Hindlimb muscle (tissue), 1 donor: ENCODE measurements around the gene RLF. TPM values are rescaled to one million over a fixed set of nuclear protein-coding genes. Genes with fewer than 3 reads are reported as not detected.
"Not testable (repeated sequence)": the region's sequence is repeated elsewhere in the genome, so short reads cannot be mapped to it uniquely, and the experiment has no call there.

Source experiments
- DNase-seq: peaks from one replicate; pipeline ENCODE4 v3.0.0-alpha.2; 2013
- polyA plus RNA-seq: library from polyadenylated mRNA; unstranded; fragments of 120-200 nt; gene quantifications from one replicate; pipeline ENCODE4 v1.2.1, GENCODE V29; 2013; ENCODE audit not compliant: insufficient read length

The RLF gene
- polyA plus RNA-seq, 1 donor: 12.8 TPM

DNA sequence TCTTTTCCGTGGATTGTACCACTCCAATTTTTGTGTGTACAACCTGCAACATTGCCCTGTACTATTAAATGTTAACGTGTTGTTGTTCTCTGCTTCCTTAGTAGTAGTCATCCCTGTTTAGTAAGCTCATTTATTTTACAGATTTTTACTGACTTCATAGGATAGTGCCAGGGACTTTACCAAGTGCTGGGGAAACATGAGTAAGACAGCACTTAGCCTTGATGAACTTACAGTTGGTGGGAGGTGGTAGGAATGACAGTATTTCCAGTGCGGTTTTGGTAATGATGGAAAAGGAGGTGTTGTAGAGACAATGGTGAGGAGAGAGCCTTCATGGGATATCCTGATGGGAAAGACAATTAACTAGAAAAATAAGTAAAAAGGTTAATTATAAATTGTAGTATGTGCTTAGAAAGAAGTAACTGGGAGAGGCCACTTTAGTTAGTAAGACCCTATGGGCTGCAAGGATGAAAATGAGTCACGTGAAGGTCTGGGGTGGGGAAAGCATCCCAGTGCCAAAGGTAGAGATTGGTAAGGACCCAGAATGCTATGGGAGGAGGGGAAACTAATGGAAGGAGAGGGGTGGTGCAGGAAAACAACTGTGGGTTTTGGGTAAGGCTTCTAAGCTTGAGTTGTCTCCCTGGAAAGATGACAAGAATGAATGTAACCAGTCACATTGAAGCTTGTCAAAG, 1.7 kb downstream of the RLF start:
- no peak for DNase-seq

DNA sequence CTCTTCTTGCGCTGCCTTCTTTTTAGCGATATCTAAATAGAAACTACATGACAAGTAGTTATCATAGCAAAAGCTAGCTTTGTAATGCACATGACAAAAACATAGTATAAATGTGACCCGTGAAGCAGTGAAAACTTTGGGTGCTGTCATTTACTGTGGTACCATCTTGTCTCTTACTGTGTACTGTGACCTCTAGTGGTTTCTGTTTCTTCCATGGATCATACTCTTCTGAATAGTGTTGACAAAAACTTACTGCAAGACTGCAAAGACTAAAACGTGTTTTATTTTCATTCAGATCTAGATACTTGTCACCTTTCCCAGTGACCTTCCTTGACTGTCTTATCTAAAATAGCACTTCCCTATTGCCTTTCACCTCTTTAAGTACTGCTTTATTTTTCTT, 6.1 kb downstream of the RLF start:
- DNase-seq: no peak

DNA sequence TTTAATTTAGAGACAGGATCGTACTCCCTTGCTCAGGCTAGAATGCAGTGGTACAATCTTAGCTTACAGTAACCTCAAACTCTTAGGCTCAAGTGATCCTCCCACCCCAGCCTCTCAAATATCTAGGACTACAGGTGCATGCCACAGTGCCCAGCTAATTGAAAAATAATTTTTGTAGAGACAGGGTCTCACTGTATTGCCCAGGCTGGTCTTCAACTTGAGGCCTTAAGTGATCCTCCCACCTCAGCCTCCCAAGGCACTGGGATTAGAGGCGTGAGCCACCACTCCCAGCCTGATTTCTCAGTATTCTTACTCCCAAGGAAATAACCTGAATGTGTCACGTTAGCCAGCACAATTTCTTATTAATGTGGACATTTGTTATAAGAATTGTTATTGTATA, 9.8 kb downstream of the RLF start:
- no peak for DNase-seq

DNA sequence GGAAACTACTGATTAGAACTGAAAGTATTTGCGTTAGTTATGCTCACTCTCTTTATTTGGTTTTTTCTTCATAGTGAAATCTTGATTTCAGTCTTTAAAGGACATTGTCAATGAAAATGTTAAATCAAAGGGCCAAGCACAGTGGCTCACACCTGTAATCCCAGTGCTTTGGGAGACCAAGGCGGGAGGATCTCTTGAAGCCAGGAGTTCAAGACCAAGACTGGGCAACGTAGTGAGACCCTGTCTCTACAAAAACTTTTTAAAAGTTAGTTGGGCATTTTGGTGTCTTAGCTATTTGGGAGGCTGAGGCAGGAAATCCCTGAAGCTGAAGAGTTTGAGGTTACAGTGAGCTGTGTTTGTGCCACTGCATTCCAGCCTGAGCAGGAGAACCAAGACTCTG, 13.6 kb downstream of the RLF start:
- no peak for DNase-seq

DNA sequence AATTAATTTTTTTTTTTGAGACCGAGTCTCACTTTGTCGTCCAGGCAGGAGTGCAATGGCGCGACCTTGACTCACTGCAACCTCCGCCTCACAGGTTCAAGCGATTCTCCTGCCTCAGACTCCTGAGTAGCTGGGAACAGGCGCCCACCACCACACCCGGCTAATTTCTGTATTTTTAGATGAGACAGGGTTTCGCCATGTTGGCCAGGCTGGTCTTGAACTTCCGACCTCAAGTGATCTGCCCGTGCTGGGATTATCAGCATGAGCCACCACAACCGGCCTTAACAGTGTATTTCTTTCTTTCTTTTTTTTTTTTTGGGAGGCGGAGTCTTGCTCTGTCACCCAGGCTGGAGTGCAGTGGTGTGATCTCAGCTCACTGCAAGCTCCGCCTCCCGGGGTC, 15.8 kb downstream of the RLF start:
- DNase-seq: not testable (repeated sequence)

DNA sequence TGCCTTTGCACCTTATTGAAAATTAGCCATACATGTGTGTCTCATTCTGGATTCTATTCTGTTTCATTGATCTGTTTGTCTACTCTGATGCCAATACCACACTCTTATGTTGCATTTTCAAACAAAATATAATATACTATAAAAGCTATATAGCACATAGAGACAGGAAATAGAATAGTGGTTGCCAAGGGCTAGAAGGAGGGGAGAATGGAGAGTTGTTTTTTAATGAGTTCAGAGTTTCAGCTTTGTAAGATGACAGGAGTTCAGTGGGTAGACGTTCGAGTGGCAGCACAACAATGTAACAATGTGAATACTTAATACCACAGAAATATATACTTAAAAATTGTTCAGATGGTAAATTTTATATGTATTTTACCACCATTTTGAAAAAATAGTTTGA, 17.0 kb downstream of the RLF start:
- no peak for DNase-seq

DNA sequence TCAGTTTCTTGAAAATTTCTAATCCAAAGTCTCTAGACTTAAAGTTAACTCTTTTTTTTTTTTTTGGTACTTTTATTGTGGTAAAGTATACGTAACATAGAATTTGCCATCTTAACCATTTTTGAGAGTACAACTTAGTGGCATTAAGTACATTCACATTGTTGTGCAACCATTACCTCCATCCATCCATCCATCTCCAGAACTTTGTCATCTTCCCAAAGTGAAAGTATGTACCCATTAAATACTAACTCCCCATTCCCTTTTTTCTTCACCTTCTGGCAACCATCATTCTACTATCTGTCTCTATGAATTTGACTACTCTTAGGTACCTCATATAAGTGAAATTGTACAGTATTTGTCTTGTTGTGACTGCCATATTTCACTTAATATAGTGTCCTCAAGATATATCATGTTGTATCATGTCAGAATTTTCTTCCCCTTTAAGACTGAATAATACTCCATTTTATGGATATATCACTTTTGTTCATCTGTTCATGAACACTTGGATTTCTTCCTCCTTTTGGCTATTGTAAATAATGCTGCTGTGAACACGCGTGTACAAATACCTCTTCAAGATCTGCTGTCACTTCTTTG, 18.4 kb downstream of the RLF start:
- no peak for DNase-seq

DNA sequence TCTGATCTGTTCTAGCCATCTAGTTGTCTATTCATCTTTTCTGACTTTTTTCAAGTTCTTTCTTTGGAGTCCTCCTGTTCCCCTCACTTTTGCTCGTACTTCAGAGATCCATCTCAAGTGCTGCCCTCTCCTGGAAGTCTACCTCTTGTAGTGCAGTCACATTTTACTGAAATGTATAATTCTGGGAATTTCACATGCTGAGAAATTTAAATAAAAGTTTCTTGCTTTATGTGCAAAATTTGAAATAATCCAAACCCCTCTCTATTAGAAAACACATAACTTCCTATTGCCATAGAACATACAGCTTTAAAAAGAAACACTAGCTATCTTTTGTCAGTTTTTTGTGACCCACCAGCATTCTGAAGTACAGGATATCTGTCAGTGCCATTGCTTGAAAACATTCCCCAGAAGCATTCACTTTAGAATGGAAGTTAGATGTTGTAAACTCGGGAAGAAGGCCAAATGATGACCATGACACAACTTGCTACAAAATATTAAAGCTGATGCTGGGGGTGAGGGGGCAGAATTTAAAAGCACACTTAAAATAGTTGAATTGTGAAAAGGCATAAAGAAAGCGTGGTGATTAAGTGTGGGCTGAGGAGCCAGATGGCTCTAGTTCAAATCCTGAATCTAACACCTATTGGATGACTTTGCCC, 22.0 kb downstream of the RLF start:
- no peak for DNase-seq

DNA sequence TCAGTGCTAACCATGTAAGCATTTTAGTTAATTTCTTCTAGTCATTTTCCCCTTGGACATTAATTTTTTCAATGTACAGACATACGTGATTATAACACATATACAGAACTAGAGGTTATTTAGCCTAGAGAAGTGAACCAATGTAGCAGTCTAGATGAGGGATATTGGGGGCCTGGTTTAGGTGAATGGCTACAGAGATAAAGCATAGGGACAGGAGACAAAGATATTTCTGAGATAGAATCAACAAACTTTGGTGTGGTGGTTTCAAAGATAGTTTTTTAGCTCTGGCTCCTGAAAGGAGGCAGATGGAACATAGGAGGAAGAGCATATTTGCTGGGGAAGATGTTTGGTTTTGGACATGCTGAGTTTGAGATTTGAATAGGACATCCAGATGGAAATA, 23.0 kb downstream of the RLF start:
- no peak for DNase-seq

DNA sequence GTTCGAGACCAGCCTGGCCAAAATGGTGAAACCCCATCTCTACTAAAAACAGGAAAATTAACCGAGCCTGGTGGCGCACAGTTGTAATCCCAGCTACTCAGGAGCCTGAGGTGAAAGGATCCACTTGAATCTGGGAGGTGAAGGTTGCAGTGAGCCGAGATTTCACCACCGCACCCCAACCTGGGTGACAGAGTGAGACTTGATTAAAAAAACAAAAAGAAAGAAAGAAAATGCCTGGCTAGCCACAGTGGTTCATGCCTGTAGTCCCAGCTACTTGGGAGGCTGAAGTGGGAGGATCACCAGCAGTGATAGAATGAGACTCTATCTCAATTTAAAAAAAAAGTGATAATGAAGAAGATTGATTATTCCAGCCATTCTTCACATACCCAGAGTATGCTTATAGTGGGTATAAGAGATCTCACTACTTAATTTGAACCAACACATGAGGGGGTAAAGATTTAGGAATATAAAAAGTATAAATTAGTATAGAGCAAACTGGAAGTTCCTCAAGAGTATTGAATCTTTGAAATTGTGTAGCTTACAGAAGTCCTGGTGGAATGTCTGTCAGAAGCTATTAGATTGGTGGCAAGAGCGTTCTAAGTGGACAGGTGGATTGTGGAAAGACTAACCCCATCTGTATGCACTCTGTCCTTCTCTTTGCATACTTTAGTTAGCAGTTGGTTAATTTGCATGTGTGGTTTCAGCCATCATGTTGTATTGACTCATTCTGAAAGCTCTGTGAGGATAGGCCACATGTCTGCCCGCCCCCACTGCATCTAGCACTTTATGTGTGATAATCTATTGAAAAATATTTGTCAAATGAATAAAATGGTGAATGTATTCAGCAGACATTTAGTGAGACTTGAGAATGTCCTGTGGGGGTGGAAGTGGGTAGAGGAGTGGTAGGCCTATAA, 25.0 kb downstream of the RLF start:
- no peak for DNase-seq

DNA sequence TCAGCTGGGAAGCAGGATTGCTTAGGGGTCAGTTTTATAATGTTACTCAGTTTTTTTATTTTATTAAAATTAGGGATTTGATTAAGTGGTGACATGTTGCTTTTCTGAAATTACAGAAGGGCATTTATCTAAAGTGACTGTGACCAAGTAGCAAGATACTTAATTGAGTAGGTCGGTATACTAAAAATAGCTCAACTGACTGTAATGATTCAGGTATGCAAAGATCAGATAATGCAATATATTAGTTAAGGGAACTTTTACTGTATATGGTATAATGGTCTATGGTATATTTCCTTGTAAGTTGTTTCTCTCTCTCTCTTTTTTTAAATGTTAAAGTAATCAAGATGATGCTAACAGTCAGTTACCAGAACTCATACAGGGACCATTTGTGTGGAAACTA, 26.2 kb downstream of the RLF start:
- DNase-seq: no peak

DNA sequence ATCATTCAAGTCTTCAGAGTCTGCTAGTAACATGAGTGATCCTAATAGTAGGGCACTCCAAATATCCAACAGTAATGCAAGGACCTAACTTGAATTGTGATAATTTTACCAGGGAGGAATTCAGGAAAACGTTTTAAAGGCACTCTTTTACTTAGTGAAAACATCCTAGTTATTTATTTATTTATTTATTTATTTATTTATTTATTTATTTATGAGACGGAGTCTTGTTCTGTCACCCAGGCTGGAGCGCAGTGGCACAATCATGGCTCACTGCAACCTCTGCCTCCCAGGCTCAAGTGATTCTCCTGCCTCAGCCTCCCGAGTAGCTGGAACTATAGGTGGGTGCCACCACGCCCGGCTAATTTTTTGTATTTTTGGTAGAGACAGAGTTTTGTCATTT, 33.5 kb downstream of the RLF start:
- not testable (repeated sequence) for DNase-seq

DNA sequence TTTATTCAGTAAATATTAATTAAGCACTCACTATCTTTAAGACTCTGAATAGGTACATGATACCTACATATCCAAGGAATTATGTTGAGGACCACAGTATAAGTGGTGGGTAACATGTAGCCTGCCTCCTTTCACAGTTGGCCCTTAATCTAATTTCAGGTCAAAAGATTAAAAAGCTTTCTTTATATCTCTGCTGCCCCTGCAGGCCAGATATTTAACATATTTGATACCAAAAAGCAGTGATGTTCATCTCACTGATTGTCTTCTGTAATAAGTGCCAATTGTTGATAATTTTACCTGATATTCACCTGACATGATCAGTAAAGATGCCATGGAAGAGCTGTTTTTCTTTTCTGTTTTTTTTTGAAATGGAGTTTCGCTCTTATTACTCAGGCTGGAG, 36.5 kb downstream of the RLF start:
- DNase-seq: no peak

DNA sequence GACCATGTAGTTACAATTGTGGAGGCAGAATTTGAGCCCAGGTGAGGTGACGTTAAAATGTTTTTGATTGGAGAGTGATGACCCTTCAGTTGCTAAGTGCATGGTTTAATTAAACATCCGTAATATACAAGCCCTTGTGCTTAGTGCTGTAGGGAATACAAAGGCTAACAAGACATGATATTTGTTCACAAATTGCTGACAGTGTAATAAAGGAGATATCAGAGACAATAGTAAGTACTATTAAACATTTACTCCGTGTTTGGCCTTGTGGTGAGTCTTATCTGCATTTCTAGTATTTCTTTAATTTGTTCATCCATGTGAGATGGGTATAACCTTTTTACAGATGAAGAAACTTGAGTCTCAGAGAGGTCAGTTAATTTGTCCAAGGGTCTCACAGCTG, 37.9 kb downstream of the RLF start:
- DNase-seq: no peak

DNA sequence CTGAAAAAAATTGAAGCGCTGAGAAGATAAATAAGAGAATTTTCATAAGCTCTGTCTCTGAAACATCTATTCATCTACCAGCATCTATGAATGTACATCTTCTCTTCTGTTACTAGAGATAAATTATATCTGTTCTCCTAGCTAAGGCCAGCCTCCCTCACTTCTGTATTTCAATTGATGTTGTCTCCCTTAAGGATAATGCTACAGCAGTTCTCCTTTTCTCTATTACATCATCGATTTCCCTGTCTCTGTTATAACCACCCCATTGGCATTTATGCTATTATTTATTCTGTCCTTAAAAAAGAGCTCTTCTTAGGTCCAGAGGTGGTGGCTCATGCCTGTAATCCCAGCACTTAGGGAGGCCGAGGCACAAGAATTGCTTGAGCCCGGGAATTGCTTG, 43.7 kb downstream of the RLF start:
- no peak for DNase-seq

DNA sequence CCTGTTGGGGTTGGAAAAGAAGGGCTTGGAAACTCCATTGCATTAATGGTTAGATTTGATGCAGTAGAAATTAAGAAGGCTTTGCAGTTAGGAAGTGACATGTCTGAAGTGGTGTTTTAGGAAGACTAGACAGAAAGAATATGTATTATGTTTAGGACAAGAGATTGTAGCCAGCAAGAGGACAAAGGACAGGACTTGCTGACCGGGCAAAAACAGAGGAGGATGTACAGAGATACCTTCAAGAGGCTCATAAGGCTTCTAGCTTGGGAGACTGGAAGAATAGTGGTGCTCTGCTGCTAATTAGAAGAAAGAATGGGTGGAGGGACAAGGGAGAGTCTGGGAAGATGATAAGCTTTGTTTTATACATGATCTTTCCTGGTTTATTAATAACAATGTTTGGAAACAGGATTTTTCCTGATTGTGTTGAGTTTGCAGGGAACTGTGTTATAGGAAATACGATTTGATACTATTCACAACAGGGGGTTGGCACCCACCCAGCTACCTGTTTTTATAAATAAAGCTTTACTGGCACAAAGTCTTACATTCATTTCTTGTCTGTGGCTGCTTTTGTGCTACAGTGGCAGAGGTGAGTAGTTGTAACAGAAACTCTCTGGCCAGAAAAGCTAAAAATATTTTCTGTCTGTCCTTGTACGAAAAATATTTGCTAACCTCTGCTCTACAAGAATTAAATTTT, 49.5 kb downstream of the RLF start:
- DNase-seq: no peak

DNA sequence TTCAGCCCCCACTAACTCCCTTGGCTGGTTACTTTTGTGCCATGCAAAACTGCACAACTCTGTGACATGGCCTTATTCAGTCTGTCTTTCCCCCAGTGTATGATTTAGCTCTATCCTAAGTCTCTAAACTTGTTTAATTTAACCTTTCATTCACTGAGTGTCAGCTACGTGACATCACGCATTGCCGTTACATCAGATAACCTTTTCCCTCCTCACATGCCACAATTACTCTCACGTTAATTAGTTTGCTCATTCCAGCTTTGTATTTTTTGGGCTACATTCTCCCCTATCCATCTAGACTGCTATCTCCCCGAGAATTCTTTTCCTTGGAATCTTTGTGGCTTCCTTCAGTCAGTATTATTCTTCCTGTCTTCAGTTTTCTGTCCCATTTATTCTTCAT, 57.1 kb downstream of the RLF start:
- no peak for DNase-seq

DNA sequence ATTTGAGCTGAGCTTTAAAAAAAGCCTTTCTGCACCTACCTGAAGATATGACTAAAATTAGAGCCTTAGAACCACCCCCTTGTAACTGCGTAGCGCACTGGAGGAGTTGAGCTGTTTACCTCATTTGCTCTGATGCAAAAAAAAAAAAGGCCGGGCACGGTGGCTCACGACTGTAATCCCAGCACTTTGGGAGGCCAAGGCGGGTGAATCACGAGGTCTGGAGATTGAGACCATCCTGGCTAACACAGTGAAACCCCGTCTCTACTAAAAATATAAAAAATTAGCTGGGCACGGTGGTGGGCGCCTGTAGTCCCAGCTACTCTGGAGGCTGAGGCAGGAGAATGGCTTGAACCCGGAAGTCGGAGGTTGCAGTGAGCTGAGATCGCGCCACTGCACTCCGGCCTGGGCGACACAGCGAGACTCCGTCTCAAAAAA, 60.3 kb downstream of the RLF start:
- not testable (repeated sequence) for DNase-seq

DNA sequence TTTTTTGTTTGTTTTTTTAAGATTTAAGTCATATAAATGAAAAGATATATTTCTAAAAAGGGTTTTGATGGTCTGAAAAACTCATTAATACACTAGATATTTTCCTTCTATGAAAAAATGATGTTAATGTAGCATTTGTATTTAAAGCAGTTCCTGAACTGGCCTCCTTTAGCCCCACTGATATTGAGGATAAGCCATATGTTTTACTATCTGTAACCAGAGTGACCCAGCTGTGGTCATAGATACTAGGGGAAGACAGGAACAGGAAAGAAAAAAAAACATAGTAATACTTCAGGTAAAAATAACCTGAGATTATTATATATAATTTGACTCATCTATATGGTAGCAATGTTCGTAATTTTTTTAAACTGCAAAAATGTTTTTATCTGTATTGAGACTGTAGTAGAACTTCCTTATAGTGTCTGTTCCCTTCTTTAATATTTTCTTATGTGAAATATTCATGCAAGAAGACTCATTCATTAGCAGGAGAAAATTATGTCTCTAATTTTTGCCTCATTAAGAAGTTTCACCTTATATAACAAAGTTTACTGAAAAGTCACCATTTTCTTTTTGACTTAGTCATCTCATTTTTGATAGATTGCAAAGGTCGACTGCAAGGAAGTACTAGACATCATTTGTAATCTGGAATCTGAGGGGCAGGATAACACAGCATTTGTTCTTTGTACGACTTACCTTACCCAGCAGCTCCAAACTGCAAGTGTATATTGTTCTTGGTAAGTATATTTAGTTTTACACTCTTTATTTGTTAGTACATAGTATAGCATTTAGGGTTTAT, 61.0 kb downstream of the RLF start:
- DNase-seq: no peak

DNA sequence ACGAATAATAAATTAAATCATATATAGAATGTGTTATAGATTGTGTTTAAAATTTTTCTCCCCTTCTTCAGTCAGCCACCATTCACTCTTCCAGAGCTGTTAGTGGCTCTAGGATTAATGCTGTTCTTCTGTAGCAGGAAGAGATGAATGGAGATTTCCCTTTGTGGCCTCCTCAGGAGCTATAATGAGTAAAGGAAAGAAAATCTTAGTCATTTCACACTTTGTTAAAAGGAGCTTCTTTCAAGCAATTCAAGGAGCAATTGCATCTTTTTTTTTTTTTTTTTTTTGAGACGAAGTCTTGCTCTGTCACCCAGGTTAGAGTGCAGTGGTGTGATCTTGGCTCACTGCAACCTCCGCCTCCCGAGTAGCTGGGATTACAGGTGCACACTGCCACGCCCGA, 62.9 kb downstream of the RLF start:
- DNase-seq: no peak

DNA sequence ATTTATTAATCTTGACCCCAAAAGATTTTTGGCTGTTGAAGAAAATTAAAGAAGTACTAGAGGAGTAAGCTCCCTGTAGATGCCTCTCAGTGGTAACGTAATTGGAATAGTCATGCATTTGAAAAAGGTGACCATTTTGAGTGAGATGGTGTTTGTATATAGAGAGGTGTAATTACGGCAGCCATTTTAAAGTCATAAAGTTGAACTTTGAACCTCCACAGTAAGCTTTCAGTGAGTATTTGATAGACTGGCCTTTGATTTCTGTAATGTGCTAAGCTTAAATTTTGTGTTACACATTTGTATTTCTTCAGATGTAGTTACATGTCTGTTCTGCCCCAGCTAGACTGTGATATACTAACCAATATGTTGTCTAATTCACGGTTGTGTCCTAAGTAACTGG, 65.0 kb downstream of the RLF start:
- DNase-seq: no peak

DNA sequence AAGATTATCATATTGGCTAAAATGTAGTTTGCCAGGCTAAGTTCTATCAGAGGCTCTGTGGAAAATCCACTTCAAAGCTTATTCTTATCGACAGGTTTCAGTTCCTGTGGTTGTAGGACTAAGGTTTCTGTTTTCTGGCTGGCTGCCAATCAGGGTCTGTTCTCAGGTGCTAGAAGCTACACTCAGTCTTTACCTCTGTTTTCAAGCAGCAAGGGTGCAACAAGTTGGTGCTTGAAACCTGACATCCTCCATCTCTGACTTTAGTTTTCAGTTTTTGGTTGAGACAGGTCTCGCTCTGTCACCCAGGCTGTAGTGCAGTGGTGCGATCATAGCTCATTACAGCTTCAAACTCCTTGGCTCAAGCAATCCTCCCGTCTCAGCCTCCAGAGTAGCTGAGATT, 71.3 kb downstream of the RLF start:
- no peak for DNase-seq
